Neural cell (in vitro differentiated cells): ENCODE data around the gene ADD1. TPM values are rescaled to one million over a fixed set of nuclear protein-coding genes. Genes with fewer than 3 reads are reported as not detected.

Experiments used
- H2AFZ ChIP-seq: fragments of 200-600, 300-800 bp; sonication (generic), shearing (Covaris generic); 2 replicates; pipeline ENCODE4 v1.6.0; 2014; ENCODE audit warnings: low read depth, mild to moderate bottlenecking, antibody characterized with exemption, low read length, moderate library complexity
- H3F3A ChIP-seq: fragments of 200-600 bp; shearing (Covaris generic); 2 replicates; pipeline ENCODE4 v1.6.1; 2016; ENCODE audit warnings: mild to moderate bottlenecking, moderate library complexity, mixed read lengths, antibody characterized with exemption, low read length; ENCODE audit not compliant: insufficient read depth, poor library complexity, severe bottlenecking
- H3K27ac ChIP-seq: fragments of 200-600, 300-800 bp; sonication (generic), shearing (Covaris generic); 2 replicates; pipeline ENCODE4 v1.5.1; 2014; ENCODE audit warnings: mild to moderate bottlenecking, low read length, moderate library complexity
- H3K27me3 ChIP-seq: fragments of 300-800, 200-600 bp; sonication (generic), shearing (Covaris generic); 2 replicates; pipeline ENCODE4 v1.6.0; 2014; ENCODE audit warnings: mild to moderate bottlenecking, low read depth, low read length, moderate library complexity; ENCODE audit not compliant: insufficient read depth
- H3K36me3 ChIP-seq: fragments of 300-800, 200-600 bp; sonication (generic), shearing (Covaris generic); 2 replicates; pipeline ENCODE4 v1.5.1; 2014; ENCODE audit warnings: mild to moderate bottlenecking, antibody characterized with exemption, low read length, moderate library complexity; ENCODE audit not compliant: insufficient read depth
- H3K4me2 ChIP-seq: fragments of 300-800, 200-600 bp; sonication (generic), shearing (Covaris generic); 2 replicates; pipeline ENCODE4 v1.6.0; 2014; ENCODE audit warnings: mild to moderate bottlenecking, low read length
- H3K4me3 ChIP-seq: fragments of 300-800, 200-600 bp; sonication (generic), shearing (Covaris generic); 2 replicates; pipeline ENCODE4 v1.5.1; 2014; ENCODE audit warnings: mild to moderate bottlenecking, low read length, moderate library complexity
- H3K79me2 ChIP-seq: fragments of 200-600 bp; shearing (Covaris generic); replicated peaks from 2 replicates; pipeline ENCODE4 v1.6.0; 2014; ENCODE audit warnings: mild to moderate bottlenecking, low read length, moderate library complexity; ENCODE audit not compliant: insufficient read depth
- H3K9ac ChIP-seq: fragments of 300-800, 200-600 bp; sonication (generic), shearing (Covaris generic); 2 replicates; pipeline ENCODE4 v1.6.1; 2016; ENCODE audit warnings: mild to moderate bottlenecking, low read length, mixed read lengths
- H3K9me2 ChIP-seq: fragments of 200-600 bp; shearing (Covaris generic); 2 replicates; pipeline ENCODE4 v1.6.1; 2016; ENCODE audit warnings: mild to moderate bottlenecking, low read length, mixed read lengths; ENCODE audit not compliant: insufficient read depth
- H3K9me3 ChIP-seq: fragments of 200-600, 300-800 bp; sonication (generic), shearing (Covaris generic); 2 replicates; pipeline ENCODE4 v1.6.1; 2016; ENCODE audit warnings: mild to moderate bottlenecking, mixed run types, low read length, moderate library complexity, mixed read lengths
- H4K20me1 ChIP-seq: fragments of 200-600 bp; shearing (Covaris generic); 2 replicates; pipeline ENCODE4 v1.6.1; 2016; ENCODE audit warnings: mild to moderate bottlenecking, mixed run types; ENCODE audit not compliant: insufficient read depth
- CTCF ChIP-seq: fragments of 450-650 bp; IDR thresholded peaks from 2 replicates; pipeline ENCODE4 v1.5.1; 2014; ENCODE audit warnings: antibody characterized with exemption, mild to moderate bottlenecking, moderate library complexity; ENCODE audit not compliant: poor library complexity, severe bottlenecking
- EP300 ChIP-seq: fragments of 450-650 bp; conservative IDR thresholded peaks from 2 replicates; pipeline ENCODE4 v1.6.1; 2014; ENCODE audit warnings: antibody characterized with exemption, mild to moderate bottlenecking, moderate library complexity; ENCODE audit not compliant: poor library complexity, severe bottlenecking
- EZH2 ChIP-seq: fragments of 200-600, 300-800 bp; shearing (Covaris generic), sonication (generic); IDR thresholded peaks from 2 replicates; pipeline ENCODE4 v1.6.1; 2014; ENCODE audit warnings: antibody characterized with exemption, low read length, borderline replicate concordance, mild to moderate bottlenecking; ENCODE audit not compliant: insufficient read depth, poor library complexity, severe bottlenecking
- MXI1 ChIP-seq: fragments of 450-650 bp; conservative IDR thresholded peaks from 2 replicates; pipeline ENCODE4 v1.6.1; 2014; ENCODE audit warnings: antibody characterized with exemption, mild to moderate bottlenecking; ENCODE audit not compliant: poor library complexity, severe bottlenecking
- POLR2AphosphoS5 ChIP-seq: IDR thresholded peaks from 2 replicates; pipeline ENCODE4 v1.6.1; 2012
- RAD21 ChIP-seq: fragments of 450-650 bp; conservative IDR thresholded peaks from 2 replicates; pipeline ENCODE4 v1.6.1; 2014; ENCODE audit warnings: antibody characterized with exemption, mild to moderate bottlenecking, moderate library complexity
- SMC3 ChIP-seq: fragments of 450-650 bp; conservative IDR thresholded peaks from 2 replicates; pipeline ENCODE4 v1.6.1; 2014; ENCODE audit warnings: antibody characterized with exemption, mild to moderate bottlenecking, moderate library complexity; ENCODE audit not compliant: poor library complexity
- TAF1 ChIP-seq: IDR thresholded peaks from 2 replicates; pipeline ENCODE4 v1.6.1; 2012; ENCODE audit warnings: low read depth
- polyA plus RNA-seq: library from polyadenylated mRNA; depleted of rRNA; stranded (reverse); fragments of >200 nt; gene quantifications from 2 replicates; pipeline ENCODE4 v1.2.3, GENCODE V29; 2014
- TF ChIP-seq, protein P1 (sequence below): IDR thresholded peaks from 2 replicates; pipeline ENCODE4 v1.6.1; 2012; ENCODE audit warnings: borderline replicate concordance

ADD1 gene
- polyA plus RNA-seq, 1 donor from 2014 or later = 190 TPM

DNA sequence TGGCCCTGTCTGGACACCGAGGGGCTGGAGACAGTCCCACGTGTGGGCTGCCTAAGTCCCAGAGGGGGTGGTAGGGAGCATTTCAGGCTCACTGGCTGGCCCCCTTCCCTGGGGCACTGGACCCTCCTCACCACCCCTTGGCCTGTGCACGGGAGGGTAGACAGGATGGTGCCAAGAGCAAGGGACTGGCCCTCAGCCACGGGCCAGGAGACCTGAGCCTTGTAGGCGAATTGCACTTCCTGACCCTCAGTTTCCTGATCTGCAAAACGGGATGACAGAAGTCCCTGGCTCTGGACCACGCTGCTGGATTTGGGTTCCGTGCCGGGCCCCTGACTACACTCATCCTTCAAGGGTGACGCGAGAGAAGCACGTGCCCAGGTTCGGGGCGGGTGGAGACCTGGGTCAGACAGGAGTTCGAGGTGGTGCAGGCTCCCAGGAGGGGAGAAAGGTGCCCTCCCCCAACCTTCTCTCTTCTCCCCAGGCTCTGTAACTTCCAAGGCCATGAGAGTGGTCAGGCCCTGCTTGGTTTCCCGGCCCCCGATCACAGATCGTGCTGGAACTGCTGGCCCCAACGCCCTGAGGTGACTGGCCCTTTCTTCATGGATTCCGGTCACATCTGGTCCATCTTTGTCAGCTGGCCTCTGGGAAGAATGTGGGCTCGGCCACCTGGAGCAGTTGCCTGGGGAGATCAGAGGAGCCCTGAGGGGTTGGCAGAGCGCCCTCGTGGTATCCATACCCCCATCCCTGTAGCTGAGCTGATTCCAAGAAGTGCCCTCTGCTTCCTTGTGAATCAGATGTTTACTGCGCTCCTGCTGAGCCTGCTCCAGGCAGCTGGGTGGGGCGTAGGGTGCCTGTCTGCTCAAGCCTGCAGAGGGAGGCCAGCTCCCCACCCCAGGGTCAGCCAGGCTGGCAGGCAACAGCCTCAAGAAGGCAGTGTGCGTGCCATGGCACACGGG is 47.5 kb upstream of the ADD1 start:
- no peak overlapping the region for H3K4me3 ChIP-seq
- no peaks in the 10 kb centered on the region for H3K79me2 ChIP-seq
- no peaks in the 10 kb centered on the region for H4K20me1 ChIP-seq
- no peaks in the 10 kb centered on the region for H3K36me3 ChIP-seq
- no peak overlapping the region for H3K9ac ChIP-seq
- H3K27me3 ChIP-seq = peaks cover 22% of the 10 kb centered on the region
- TF ChIP-seq SMC3 (no peak), EP300 (no peak), RAD21 (no peak), POLR2AphosphoS5 (no peak), MXI1 (no peak), CTCF (no peak), TAF1 (no peak)
- TF ChIP-seq, protein P1, sequence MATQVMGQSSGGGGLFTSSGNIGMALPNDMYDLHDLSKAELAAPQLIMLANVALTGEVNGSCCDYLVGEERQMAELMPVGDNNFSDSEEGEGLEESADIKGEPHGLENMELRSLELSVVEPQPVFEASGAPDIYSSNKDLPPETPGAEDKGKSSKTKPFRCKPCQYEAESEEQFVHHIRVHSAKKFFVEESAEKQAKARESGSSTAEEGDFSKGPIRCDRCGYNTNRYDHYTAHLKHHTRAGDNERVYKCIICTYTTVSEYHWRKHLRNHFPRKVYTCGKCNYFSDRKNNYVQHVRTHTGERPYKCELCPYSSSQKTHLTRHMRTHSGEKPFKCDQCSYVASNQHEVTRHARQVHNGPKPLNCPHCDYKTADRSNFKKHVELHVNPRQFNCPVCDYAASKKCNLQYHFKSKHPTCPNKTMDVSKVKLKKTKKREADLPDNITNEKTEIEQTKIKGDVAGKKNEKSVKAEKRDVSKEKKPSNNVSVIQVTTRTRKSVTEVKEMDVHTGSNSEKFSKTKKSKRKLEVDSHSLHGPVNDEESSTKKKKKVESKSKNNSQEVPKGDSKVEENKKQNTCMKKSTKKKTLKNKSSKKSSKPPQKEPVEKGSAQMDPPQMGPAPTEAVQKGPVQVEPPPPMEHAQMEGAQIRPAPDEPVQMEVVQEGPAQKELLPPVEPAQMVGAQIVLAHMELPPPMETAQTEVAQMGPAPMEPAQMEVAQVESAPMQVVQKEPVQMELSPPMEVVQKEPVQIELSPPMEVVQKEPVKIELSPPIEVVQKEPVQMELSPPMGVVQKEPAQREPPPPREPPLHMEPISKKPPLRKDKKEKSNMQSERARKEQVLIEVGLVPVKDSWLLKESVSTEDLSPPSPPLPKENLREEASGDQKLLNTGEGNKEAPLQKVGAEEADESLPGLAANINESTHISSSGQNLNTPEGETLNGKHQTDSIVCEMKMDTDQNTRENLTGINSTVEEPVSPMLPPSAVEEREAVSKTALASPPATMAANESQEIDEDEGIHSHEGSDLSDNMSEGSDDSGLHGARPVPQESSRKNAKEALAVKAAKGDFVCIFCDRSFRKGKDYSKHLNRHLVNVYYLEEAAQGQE = no peak
- no peak overlapping the region for H3K4me2 ChIP-seq
- no peaks in the 10 kb centered on the region for H3F3A ChIP-seq
- H3K27ac ChIP-seq = no peak overlapping the region
- no peaks in the 10 kb centered on the region for H3K9me2 ChIP-seq
- H3K9me3 ChIP-seq = no peaks in the 10 kb centered on the region
- no peak overlapping the region for H2AFZ ChIP-seq

- Histone ChIP-seq H2AFZ (no peak overlapping the region), H3K9ac (no peak overlapping the region), H4K20me1 (no peaks in the 10 kb centered on the region), H3F3A (no peaks in the 10 kb centered on the region), H3K9me3 (no peaks in the 10 kb centered on the region), H3K4me3 (no peak overlapping the region), H3K79me2 (no peaks in the 10 kb centered on the region), H3K27me3 (peaks cover 22% of the 10 kb centered on the region), H3K36me3 (no peaks in the 10 kb centered on the region), H3K9me2 (no peaks in the 10 kb centered on the region), H3K27ac (no peak overlapping the region), H3K4me2 (no peak overlapping the region)
- TF ChIP-seq EZH2 = no peak
- TF ChIP-seq, protein P1 = no peak
- no peak for TF ChIP-seq MXI1
- no peak for TF ChIP-seq CTCF
- TF ChIP-seq SMC3 = no peak
- TF ChIP-seq EP300 = no peak
- no peak for TF ChIP-seq POLR2AphosphoS5
- no peak for TF ChIP-seq TAF1
Observed at GRCh38 chr4:2796849-2797544, 46.6 kb upstream of the ADD1 start.
